Effector memory CD4-positive, alpha-beta T cell (primary cell): ENCODE results near the gene AP1G1.
"Not testable (repeated sequence)": the region's sequence is repeated elsewhere in the genome, so short reads cannot be mapped to it uniquely, and the experiment has no call there.

Source experiments
- DNase-seq, 3 donors: peaks; one replicate each; pipeline ENCODE4 v3.0.0-alpha.2; 2020
- H3K27ac ChIP-seq: 2 replicates; pipeline ENCODE4 v1.7.0; 2013; ENCODE audit warnings: mild to moderate bottlenecking, low read length, moderate library complexity; ENCODE audit not compliant: insufficient read depth, poor library complexity, severe bottlenecking
- H3K27me3 ChIP-seq: replicated peaks from 2 replicates; pipeline ENCODE4 v1.7.0; 2013; ENCODE audit warnings: mild to moderate bottlenecking, low read length; ENCODE audit not compliant: insufficient read depth, control insufficient read depth, poor library complexity, severe bottlenecking
- H3K36me3 ChIP-seq: 2 replicates; pipeline ENCODE4 v1.7.0; 2013; ENCODE audit warnings: mild to moderate bottlenecking, low read length, moderate library complexity; ENCODE audit not compliant: control insufficient read depth, insufficient read depth
- H3K4me1 ChIP-seq: 2 replicates; pipeline ENCODE4 v1.7.0; 2013; ENCODE audit warnings: low read length, mild to moderate bottlenecking; ENCODE audit not compliant: control insufficient read depth, insufficient read depth, poor library complexity, severe bottlenecking
- H3K4me3 ChIP-seq: 2 replicates; pipeline ENCODE4 v1.7.0; 2013; ENCODE audit warnings: low read length, low read depth, mild to moderate bottlenecking; ENCODE audit not compliant: insufficient read depth, poor library complexity, severe bottlenecking
- H3K9me3 ChIP-seq: 2 replicates; pipeline ENCODE4 v1.7.0; 2013; ENCODE audit warnings: mild to moderate bottlenecking, low read length, moderate library complexity; ENCODE audit not compliant: control insufficient read depth

The AP1G1 gene

GRCh38 chr16:71846431-71846830, 37.8 kb upstream of the AP1G1 start:
- no peaks in the 10 kb centered on the region for H3K27me3 ChIP-seq
- peaks cover 36% of the 10 kb centered on the region for H3K36me3 ChIP-seq
- H3K4me1 ChIP-seq, result peaks cover 7% of the 10 kb centered on the region
- peak overlapping the region; percentile 96 for H3K4me3 ChIP-seq
- DNase-seq, result no peak
- peak overlapping the region; percentile 90 for H3K27ac ChIP-seq
- no peaks in the 10 kb centered on the region for H3K9me3 ChIP-seq

GRCh38 chr16:71845639-71846430, 37.2 kb upstream of the AP1G1 start, which contains the start of gene ATXN1L:
Gene ATXN1L (plus strand): TSS chr16:71845976. CDS start chr16:71849741, 3,765 bp downstream.
- Histone ChIP-seq H3K36me3 (peaks cover 30% of the 10 kb centered on the region), H3K27me3 (no peaks in the 10 kb centered on the region), H3K27ac (peak within 1 kb of the TSS; percentile 90), H3K4me1 (peaks cover 7% of the 10 kb centered on the region), H3K9me3 (no peaks in the 10 kb centered on the region), H3K4me3 (peak within 1 kb of the TSS; percentile 96)
- peak; percentile 87 to 89 (median 88) for DNase-seq

GRCh38 chr16:71843572-71843971, 34.9 kb upstream of the AP1G1 start:
- no peak overlapping the region for H3K4me3 ChIP-seq
- peaks cover 8% of the 10 kb centered on the region for H3K36me3 ChIP-seq
- peaks cover 7% of the 10 kb centered on the region for H3K4me1 ChIP-seq
- H3K27ac ChIP-seq, result no peak overlapping the region
- H3K9me3 ChIP-seq, result no peaks in the 10 kb centered on the region
- DNase-seq, result no peak
- H3K27me3 ChIP-seq, result no peaks in the 10 kb centered on the region

- Histone ChIP-seq H3K27me3 (no peaks in the 10 kb centered on the region), H3K9me3 (no peaks in the 10 kb centered on the region), H3K4me3 (no peak overlapping the region), H3K27ac (no peak overlapping the region), H3K36me3 (no peaks in the 10 kb centered on the region), H3K4me1 (no peaks in the 10 kb centered on the region)
- no peak for DNase-seq
These were observed 31.4 kb upstream of the AP1G1 start for GRCh38 chr16:71840052-71840451.

- DNase-seq, result no peak
- Histone ChIP-seq H3K9me3 (no peaks in the 10 kb centered on the region), H3K4me3 (no peak overlapping the region), H3K4me1 (no peaks in the 10 kb centered on the region), H3K27ac (no peak overlapping the region), H3K27me3 (no peaks in the 10 kb centered on the region), H3K36me3 (no peaks in the 10 kb centered on the region)
These were observed 28.5 kb upstream of the AP1G1 start for GRCh38 chr16:71837150-71837549.

- Histone ChIP-seq H3K27me3 (no peaks in the 10 kb centered on the region), H3K9me3 (no peaks in the 10 kb centered on the region), H3K27ac (no peak overlapping the region), H3K4me1 (no peaks in the 10 kb centered on the region), H3K36me3 (no peaks in the 10 kb centered on the region), H3K4me3 (no peak overlapping the region)
- no peak for DNase-seq
These were observed 25.7 kb upstream of the AP1G1 start for GRCh38 chr16:71834291-71834690.

- H3K36me3 ChIP-seq, H3K4me3 ChIP-seq, H3K27me3 ChIP-seq, DNase-seq, H3K4me1 ChIP-seq, H3K27ac ChIP-seq, H3K9me3 ChIP-seq: not testable (repeated sequence)
These were observed 23.5 kb upstream of the AP1G1 start for GRCh38 chr16:71832112-71832511.

- H3K27me3 ChIP-seq, H3K36me3 ChIP-seq: not testable (repeated sequence)
These were observed 23.1 kb upstream of the AP1G1 start for GRCh38 chr16:71831698-71832097.

GRCh38 chr16:71830359-71830758, 21.7 kb upstream of the AP1G1 start:
- Histone ChIP-seq H3K27me3 (no peaks in the 10 kb centered on the region), H3K4me1 (no peaks in the 10 kb centered on the region), H3K27ac (no peak overlapping the region), H3K36me3 (no peaks in the 10 kb centered on the region), H3K4me3 (no peak overlapping the region), H3K9me3 (no peaks in the 10 kb centered on the region)
- DNase-seq, result no peak

More at GRCh38 chr16:71831698-71832097, 23.1 kb upstream of the AP1G1 start:
- not testable (repeated sequence) for H3K27ac ChIP-seq, H3K4me1 ChIP-seq, H3K4me3 ChIP-seq, DNase-seq, H3K9me3 ChIP-seq

GRCh38 chr16:71826533-71827017, 17.9 kb upstream of the AP1G1 start:
- Histone ChIP-seq H3K4me1 (no peaks in the 10 kb centered on the region), H3K27ac (no peak overlapping the region)

More at GRCh38 chr16:71826533-71827017, 17.9 kb upstream of the AP1G1 start:
- DNase-seq, result no peak
- H3K9me3 ChIP-seq, result no peaks in the 10 kb centered on the region
- no peaks in the 10 kb centered on the region for H3K27me3 ChIP-seq
- H3K4me3 ChIP-seq, result no peak overlapping the region
- no peaks in the 10 kb centered on the region for H3K36me3 ChIP-seq
